ENCODE data around the gene DAAM2. TPM values are rescaled to one million over a fixed set of nuclear protein-coding genes. Genes with fewer than 3 reads are reported as not detected.

DAAM2 gene
- total RNA-seq, 2 experiments from 2014 or later, result not detected

- no peak for DNase-seq
- no peak overlapping the region for H3K27ac Mint-ChIP-seq
- no peak overlapping the region for H3K4me3 Mint-ChIP-seq
- CTCF ChIA-PET, result interaction anchor here (1.4 kb wide), 1 partner anchor 11 kb away, joined by 3 read pairs; no protein-coding TSS in a partner anchor
- peaks cover 4% of the 10 kb centered on the region for H3K36me3 Mint-ChIP-seq (ENCODE audit: low read depth)
- POLR2A ChIA-PET, result no interaction called here
- H3K4me1 Mint-ChIP-seq, result peaks cover 10% of the 10 kb centered on the region
- H3K27me3 Mint-ChIP-seq, result peaks cover 2% of the 10 kb centered on the region
- peaks cover 6% of the 10 kb centered on the region for H3K9me3 Mint-ChIP-seq
These were observed 138.4 kb downstream of the DAAM2 start for GRCh38 chr6:39930540-39930939.

- peaks cover 7% of the 10 kb centered on the region for H3K4me1 Mint-ChIP-seq
- peaks cover 2% of the 10 kb centered on the region for H3K27me3 Mint-ChIP-seq
- ChIA-PET POLR2A (no interaction called here), CTCF (interaction anchor here (0.7 to 1.4 kb wide), 2 partner anchors 10 to 12 kb away, joined by 3 to 6 read pairs; no protein-coding TSS in a partner anchor)
- no peak overlapping the region for H3K27ac Mint-ChIP-seq
- DNase-seq, result no peak
- H3K36me3 Mint-ChIP-seq (ENCODE audit: low read depth), result no peaks in the 10 kb centered on the region
- no peak overlapping the region for H3K4me3 Mint-ChIP-seq
- no peaks in the 10 kb centered on the region for H3K9me3 Mint-ChIP-seq
These were observed 139.4 kb downstream of the DAAM2 start for GRCh38 chr6:39931607-39932006.

GRCh38 chr6:39932386-39932910 is 140.3 kb downstream of the DAAM2 start:
- Mint-ChIP-seq H3K36me3 (ENCODE audit: low read depth) (no peaks in the 10 kb centered on the region), H3K9me3 (no peaks in the 10 kb centered on the region), H3K27ac (no peak overlapping the region), H3K4me3 (no peak overlapping the region), H3K27me3 (peaks cover 5% of the 10 kb centered on the region), H3K4me1 (peaks cover 7% of the 10 kb centered on the region)
- ChIA-PET CTCF (no interaction called here), POLR2A (no interaction called here)
- no peak for DNase-seq

- peaks cover 5% of the 10 kb centered on the region for H3K27me3 Mint-ChIP-seq
- POLR2A ChIA-PET, result no interaction called here
- H3K4me3 Mint-ChIP-seq, result peak overlapping the region; percentile 75
- no peaks in the 10 kb centered on the region for H3K36me3 Mint-ChIP-seq (ENCODE audit: low read depth)
- H3K9me3 Mint-ChIP-seq, result no peaks in the 10 kb centered on the region
- CTCF ChIA-PET, result no interaction called here
- no peak for DNase-seq
- peaks cover 7% of the 10 kb centered on the region for H3K4me1 Mint-ChIP-seq
- H3K27ac Mint-ChIP-seq, result peak overlapping the region; percentile 55
These were observed 141.5 kb downstream of the DAAM2 start for GRCh38 chr6:39933669-39934130.

- Mint-ChIP-seq H3K36me3 (ENCODE audit: low read depth) (no peaks in the 10 kb centered on the region), H3K4me3 (peak within 1 kb of the TSS; percentile 75), H3K27me3 (peaks cover 5% of the 10 kb centered on the region), H3K4me1 (peaks cover 5% of the 10 kb centered on the region), H3K27ac (peak within 1 kb of the TSS; percentile 55), H3K9me3 (no peaks in the 10 kb centered on the region)
- ChIA-PET CTCF (no interaction called here), POLR2A (no interaction called here)
- DNase-seq, result peak; percentile 61
These were observed 142.1 kb downstream of the DAAM2 start, which contains the start of gene MOCS1 for GRCh38 chr6:39934131-39934757. TSS of gene MOCS1 (minus strand) at chr6:39934462. CDS start at chr6:39934417, 45 bp downstream.

- POLR2A ChIA-PET, result no interaction called here
- H3K4me3 Mint-ChIP-seq, result no peak overlapping the region
- H3K27ac Mint-ChIP-seq, result no peak overlapping the region
- H3K27me3 Mint-ChIP-seq, result peaks cover 5% of the 10 kb centered on the region
- H3K4me1 Mint-ChIP-seq, result peaks cover 3% of the 10 kb centered on the region
- no peaks in the 10 kb centered on the region for H3K9me3 Mint-ChIP-seq
- no peak for DNase-seq
- CTCF ChIA-PET, result no interaction called here
- no peaks in the 10 kb centered on the region for H3K36me3 Mint-ChIP-seq (ENCODE audit: low read depth)
These were observed 143.1 kb downstream of the DAAM2 start for GRCh38 chr6:39935241-39935640.

GRCh38 chr6:39936857-39937256 is 144.7 kb downstream of the DAAM2 start:
- Mint-ChIP-seq H3K36me3 (ENCODE audit: low read depth) (no peaks in the 10 kb centered on the region), H3K27ac (no peak overlapping the region), H3K27me3 (peaks cover 5% of the 10 kb centered on the region), H3K4me3 (no peak overlapping the region), H3K9me3 (no peaks in the 10 kb centered on the region), H3K4me1 (peaks cover 3% of the 10 kb centered on the region)
- POLR2A ChIA-PET, result no interaction called here
- CTCF ChIA-PET, result no interaction called here
- DNase-seq, result no peak

- H3K36me3 Mint-ChIP-seq (ENCODE audit: low read depth), result no peaks in the 10 kb centered on the region
- H3K9me3 Mint-ChIP-seq, result no peaks in the 10 kb centered on the region
- peaks cover 5% of the 10 kb centered on the region for H3K27me3 Mint-ChIP-seq
- no peak overlapping the region for H3K4me3 Mint-ChIP-seq
- ChIA-PET POLR2A (no interaction called here), CTCF (no interaction called here)
- no peak for DNase-seq
- no peak overlapping the region for H3K27ac Mint-ChIP-seq
- peaks cover 3% of the 10 kb centered on the region for H3K4me1 Mint-ChIP-seq
These were observed 145.6 kb downstream of the DAAM2 start for GRCh38 chr6:39937686-39938333.

- CTCF ChIA-PET, result no interaction called here
These were observed 146.8 kb downstream of the DAAM2 start for GRCh38 chr6:39938773-39939654.

GRCh38 chr6:39941138-39941537 is 149.0 kb downstream of the DAAM2 start:
- H3K36me3 Mint-ChIP-seq (ENCODE audit: low read depth), result no peaks in the 10 kb centered on the region
- H3K27ac Mint-ChIP-seq, result no peak overlapping the region
- peaks cover 4% of the 10 kb centered on the region for H3K27me3 Mint-ChIP-seq
- H3K9me3 Mint-ChIP-seq, result no peaks in the 10 kb centered on the region
- CTCF ChIA-PET, result interaction anchor here (1.1 to 1.4 kb wide), 2 partner anchors 10 to 627 kb away, joined by 3 read pairs; no protein-coding TSS in a partner anchor
- POLR2A ChIA-PET, result no interaction called here
- no peak for DNase-seq
- H3K4me1 Mint-ChIP-seq, result no peaks in the 10 kb centered on the region
- no peak overlapping the region for H3K4me3 Mint-ChIP-seq

More at GRCh38 chr6:39938773-39939654, 146.8 kb downstream of the DAAM2 start:
- Mint-ChIP-seq H3K4me1 (no peaks in the 10 kb centered on the region), H3K27me3 (peaks cover 4% of the 10 kb centered on the region), H3K4me3 (no peak overlapping the region), H3K27ac (no peak overlapping the region), H3K36me3 (ENCODE audit: low read depth) (no peaks in the 10 kb centered on the region), H3K9me3 (no peaks in the 10 kb centered on the region)
- POLR2A ChIA-PET, result no interaction called here
- DNase-seq, result no peak

GRCh38 chr6:39941820-39942219 is 149.6 kb downstream of the DAAM2 start:
- no peak for DNase-seq
- Mint-ChIP-seq H3K36me3 (ENCODE audit: low read depth) (no peaks in the 10 kb centered on the region), H3K4me3 (no peak overlapping the region), H3K27ac (no peak overlapping the region), H3K4me1 (no peaks in the 10 kb centered on the region), H3K9me3 (no peaks in the 10 kb centered on the region), H3K27me3 (peaks cover 3% of the 10 kb centered on the region)
- ChIA-PET POLR2A (no interaction called here), CTCF (interaction anchor here (1.4 kb wide), 1 partner anchor 11 kb away, joined by 3 read pairs; no protein-coding TSS in a partner anchor)

- Mint-ChIP-seq H3K4me1 (no peaks in the 10 kb centered on the region), H3K27ac (no peak overlapping the region)
- POLR2A ChIA-PET, result no interaction called here
These were observed 150.9 kb downstream of the DAAM2 start for GRCh38 chr6:39942903-39943580.

More at GRCh38 chr6:39942903-39943580, 150.9 kb downstream of the DAAM2 start:
- Mint-ChIP-seq H3K36me3 (ENCODE audit: low read depth) (no peaks in the 10 kb centered on the region), H3K9me3 (no peaks in the 10 kb centered on the region), H3K4me3 (no peak overlapping the region), H3K27me3 (no peaks in the 10 kb centered on the region)
- no peak for DNase-seq
- CTCF ChIA-PET, result interaction anchor here (0.6 kb wide), 1 partner anchor 10 kb away, joined by 3 read pairs; no protein-coding TSS in a partner anchor

Data from activated CD4-positive, alpha-beta T cell treated with anti-CD3 and anti-CD28 coated beads, Interleukin-2, amount 10 ng/mL, durations not matched to agents 7 days and 5 days (primary cell).